Mucosa of rectum (tissue), 2 donors: ENCODE results near the gene SLC10A6.
"Not testable (repeated sequence)": the region's sequence is repeated elsewhere in the genome, so short reads cannot be mapped to it uniquely, and the experiment has no call there.

Experiments
- H3K27ac ChIP-seq, 2 donors: one replicate each; pipeline ENCODE4 v1.7.0; 2013; ENCODE audit warnings: inconsistent platforms in 2 of 2, low read depth in 2 of 2, low read length in 2 of 2
- H3K27me3 ChIP-seq, 2 donors: one replicate each; pipeline ENCODE4 v1.7.0; 2013; ENCODE audit warnings: low read length in 2 of 2; ENCODE audit not compliant: control insufficient read depth in 2 of 2, insufficient read depth in 2 of 2
- H3K36me3 ChIP-seq, 2 donors: one replicate each; pipeline ENCODE4 v1.7.0; 2013; ENCODE audit warnings: low read length in 2 of 2; ENCODE audit not compliant: control insufficient read depth in 2 of 2, insufficient read depth in 2 of 2
- H3K4me1 ChIP-seq, 2 donors: one replicate each; pipeline ENCODE4 v1.7.0; 2013; ENCODE audit warnings: low read length in 2 of 2, mild to moderate bottlenecking in 1 of 2; ENCODE audit not compliant: control insufficient read depth in 2 of 2, insufficient read depth in 2 of 2
- H3K4me3 ChIP-seq, 2 donors: one replicate each; pipeline ENCODE4 v1.7.0; 2013; ENCODE audit warnings: low read length in 2 of 2
- H3K9ac ChIP-seq, 2 donors: one replicate each; pipeline ENCODE4 v1.7.0; 2013; ENCODE audit warnings: low read length in 2 of 2, low read depth in 1 of 2, mild to moderate bottlenecking in 1 of 2
- H3K9me3 ChIP-seq, 2 donors: one replicate each; pipeline ENCODE4 v1.7.0; 2013; ENCODE audit warnings: low read length in 2 of 2; ENCODE audit not compliant: control insufficient read depth in 2 of 2
- donor health status: healthy.
- donor health status: Normal muscosa, but diverticular disease.

SLC10A6 gene

DNA sequence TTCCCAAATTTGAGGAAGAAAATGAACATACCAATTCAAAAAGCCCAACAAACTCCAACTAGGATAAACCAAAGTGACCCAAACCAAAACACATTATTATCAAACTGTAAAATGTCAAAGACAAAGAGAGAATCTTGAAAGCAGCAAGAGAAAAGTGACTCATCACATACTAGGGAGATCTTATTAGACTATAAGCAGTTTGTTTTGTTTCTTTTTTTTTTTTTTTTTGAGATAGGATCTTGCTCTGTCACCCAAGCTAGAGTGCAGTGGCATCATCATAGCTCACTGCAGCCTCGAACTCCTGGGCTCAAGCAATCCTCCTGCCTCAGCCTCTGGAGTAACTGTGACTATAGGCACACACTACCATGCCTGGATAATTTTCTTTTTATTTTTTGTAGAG lies 30.5 kb upstream of the SLC10A6 start:
- Histone ChIP-seq H3K36me3 (no peaks in the 10 kb centered on the region), H3K27me3 (no peaks in the 10 kb centered on the region), H3K4me3 (no peak overlapping the region), H3K4me1 (no peaks in the 10 kb centered on the region), H3K9me3 (no peaks in the 10 kb centered on the region), H3K27ac (no peak overlapping the region), H3K9ac (no peak overlapping the region)

DNA sequence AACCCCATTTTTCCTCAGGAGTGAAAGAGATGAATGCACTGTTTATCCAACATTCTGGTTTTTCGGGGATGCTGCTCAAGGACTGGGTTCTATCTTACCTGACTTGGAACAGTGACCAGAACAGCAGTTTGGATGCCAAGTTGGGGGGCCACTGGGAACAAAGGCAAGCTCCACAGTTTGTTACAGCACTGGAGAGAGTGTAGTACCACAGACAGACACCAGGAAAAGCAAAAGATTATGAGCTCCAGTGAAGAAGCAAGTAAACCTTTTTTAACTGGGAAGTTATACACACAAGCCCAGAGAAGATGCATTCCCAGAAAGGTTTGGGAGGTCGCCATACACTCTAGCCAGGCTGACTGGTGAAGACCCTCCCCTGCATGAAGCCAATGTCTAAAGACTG lies 29.5 kb upstream of the SLC10A6 start:
- Histone ChIP-seq H3K9me3 (no peaks in the 10 kb centered on the region), H3K9ac (no peak overlapping the region), H3K27ac (no peak overlapping the region), H3K4me1 (no peaks in the 10 kb centered on the region), H3K4me3 (no peak overlapping the region), H3K27me3 (no peaks in the 10 kb centered on the region), H3K36me3 (no peaks in the 10 kb centered on the region)

DNA sequence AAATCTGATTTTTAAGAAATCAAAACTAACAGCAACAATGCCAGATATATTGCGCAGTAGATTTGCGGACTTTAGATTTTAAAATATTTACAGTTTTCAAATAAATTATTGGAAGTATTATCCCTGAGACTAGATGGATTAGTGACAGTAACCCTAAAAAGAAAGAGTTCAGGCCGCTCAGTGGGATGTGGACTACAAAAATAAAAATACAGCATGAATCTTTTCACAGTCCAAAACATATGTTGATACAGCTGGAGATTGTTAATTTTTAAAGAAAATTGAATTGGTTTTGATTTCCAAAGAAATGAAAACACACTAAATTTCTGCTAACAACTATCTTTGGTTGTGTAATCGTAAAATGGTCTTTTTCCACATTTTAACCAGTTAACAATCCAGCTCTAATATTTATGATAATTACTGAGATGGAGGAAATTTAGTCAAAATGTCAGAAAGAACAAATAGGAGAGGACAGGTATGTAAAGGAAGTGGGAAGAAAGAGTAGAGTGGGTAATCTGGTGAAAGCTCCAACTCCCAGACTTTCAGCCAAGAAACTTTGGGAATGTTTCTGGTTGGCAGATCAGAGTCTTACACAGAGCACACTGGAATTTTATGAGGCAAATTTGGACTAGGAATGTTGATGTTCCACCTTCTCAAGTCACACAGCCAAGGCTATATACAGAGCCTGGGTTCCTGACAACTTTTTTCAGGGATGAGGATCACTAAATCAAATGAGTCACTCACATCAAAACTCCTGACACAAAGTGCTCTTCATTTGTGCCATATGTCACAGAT lies 27.9 kb upstream of the SLC10A6 start:
- Histone ChIP-seq H3K4me3 (no peak overlapping the region), H3K9ac (no peak overlapping the region), H3K36me3 (no peaks in the 10 kb centered on the region), H3K27ac (no peak overlapping the region), H3K4me1 (no peaks in the 10 kb centered on the region), H3K27me3 (no peaks in the 10 kb centered on the region), H3K9me3 (no peaks in the 10 kb centered on the region)

DNA sequence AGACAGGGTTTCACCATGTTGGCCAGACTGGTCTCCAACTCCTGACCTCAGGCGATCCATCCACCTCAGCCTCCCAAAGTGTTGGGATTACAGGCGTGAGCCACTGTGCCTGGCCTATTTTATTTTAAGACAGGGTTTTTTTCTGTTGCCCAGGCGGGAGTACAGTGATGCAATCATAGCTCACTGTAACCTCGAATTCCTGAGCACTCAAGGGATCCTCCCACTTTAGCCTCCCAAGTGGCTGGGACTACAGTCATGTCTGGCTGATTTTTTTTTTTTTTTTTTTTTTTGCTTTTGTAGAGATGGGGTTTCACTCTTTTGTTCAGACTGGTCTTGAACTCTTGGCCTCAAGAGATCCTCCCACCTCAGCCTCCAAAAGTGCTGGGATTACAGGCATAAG lies 26.3 kb upstream of the SLC10A6 start:
- not testable (repeated sequence) for H3K9me3 ChIP-seq, H3K27ac ChIP-seq, H3K27me3 ChIP-seq, H3K36me3 ChIP-seq, H3K4me1 ChIP-seq, H3K4me3 ChIP-seq, H3K9ac ChIP-seq

DNA sequence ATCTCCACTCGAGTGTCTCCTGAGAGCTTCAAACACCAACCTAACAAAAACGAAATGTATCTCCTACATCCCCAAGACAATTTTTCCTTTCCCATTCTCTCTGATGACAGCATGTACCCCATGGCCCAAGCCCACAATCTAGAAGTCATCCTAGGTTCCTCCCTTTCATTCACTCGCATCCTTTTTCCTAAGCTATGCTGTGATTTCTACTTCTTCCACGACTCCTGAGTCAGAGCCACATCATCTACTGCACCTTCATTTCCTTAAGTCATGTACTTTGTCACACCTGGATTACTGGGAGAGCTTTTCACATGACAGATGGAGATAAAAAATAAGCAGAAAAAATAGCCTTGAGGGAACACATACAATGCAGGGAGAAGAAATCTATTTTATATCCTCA lies 23.0 kb upstream of the SLC10A6 start:
- no peak overlapping the region for H3K9ac ChIP-seq
- no peaks in the 10 kb centered on the region for H3K9me3 ChIP-seq
- no peaks in the 10 kb centered on the region for H3K4me1 ChIP-seq
- no peak overlapping the region for H3K4me3 ChIP-seq
- H3K36me3 ChIP-seq: no peaks in the 10 kb centered on the region
- no peak overlapping the region for H3K27ac ChIP-seq
- no peaks in the 10 kb centered on the region for H3K27me3 ChIP-seq

DNA sequence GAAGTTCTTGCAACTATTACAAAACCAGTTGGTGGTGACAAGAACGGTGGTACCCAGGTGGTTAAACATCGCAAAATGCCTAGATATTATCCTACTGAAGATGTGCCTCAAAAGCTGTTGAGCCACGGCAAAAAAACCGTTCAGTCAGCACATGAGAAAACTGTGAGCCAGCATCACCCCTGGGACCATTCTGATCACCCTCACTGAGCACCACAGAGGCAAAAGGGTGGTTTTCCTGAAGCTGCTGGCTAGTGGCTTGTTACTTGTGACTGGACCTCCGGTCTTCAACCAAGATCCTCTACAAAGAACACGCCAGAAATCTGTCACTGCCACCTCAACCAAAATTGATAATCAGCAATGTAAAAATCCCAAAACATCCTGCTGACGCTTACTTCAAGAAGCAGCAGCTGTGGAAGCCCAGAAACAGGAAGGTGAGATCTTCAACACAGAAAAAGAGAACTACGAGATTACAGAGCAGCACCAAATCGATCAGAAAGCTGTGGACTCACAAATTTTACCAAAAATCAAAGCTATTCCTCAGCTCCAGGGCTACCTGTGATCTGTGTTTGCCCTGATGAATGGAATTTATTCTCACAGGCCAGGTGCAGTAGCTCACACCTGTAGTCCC lies 21.4 kb upstream of the SLC10A6 start:
- no peak overlapping the region for H3K4me3 ChIP-seq
- no peak overlapping the region for H3K27ac ChIP-seq
- H3K9ac ChIP-seq: no peak overlapping the region
- H3K9me3 ChIP-seq: no peaks in the 10 kb centered on the region
- H3K27me3 ChIP-seq: no peaks in the 10 kb centered on the region
- no peaks in the 10 kb centered on the region for H3K36me3 ChIP-seq
- H3K4me1 ChIP-seq: no peaks in the 10 kb centered on the region

DNA sequence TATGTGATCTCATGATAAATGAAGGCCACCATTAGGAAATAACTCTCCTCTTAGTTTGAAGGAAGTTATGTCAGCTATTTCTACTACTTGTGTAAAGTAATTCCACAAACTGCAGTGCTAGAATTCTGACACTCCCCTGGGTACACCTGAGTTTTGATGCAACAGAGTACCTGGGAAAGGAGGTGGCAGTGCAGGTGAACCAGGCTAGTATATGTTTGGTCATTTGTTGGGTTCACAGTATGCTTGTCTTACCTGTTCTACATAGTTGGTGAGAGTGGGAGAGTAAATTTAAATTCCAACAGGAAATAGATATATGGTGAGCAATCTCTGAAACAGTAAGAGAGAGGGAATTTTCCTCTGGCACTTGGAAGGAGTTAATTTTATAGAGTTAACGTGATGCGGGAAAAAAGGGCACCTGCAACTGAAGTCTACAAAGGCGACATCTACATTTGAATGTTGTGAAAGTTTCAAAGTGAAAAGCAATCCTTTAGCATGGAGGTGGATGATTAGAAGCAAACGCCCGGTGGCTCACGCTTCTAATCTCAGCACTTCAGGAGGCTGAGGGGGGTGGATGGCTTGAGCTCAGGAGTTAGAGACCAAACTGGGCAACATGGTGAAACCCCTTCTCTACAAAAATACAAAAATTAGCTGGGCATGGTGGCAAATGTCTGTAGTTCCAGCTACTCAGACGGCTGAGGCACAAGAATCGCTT lies 8.3 kb upstream of the SLC10A6 start:
- Histone ChIP-seq H3K36me3 (no peaks in the 10 kb centered on the region), H3K27ac (no peak overlapping the region), H3K9me3 (no peaks in the 10 kb centered on the region), H3K4me3 (no peak overlapping the region), H3K4me1 (no peaks in the 10 kb centered on the region), H3K27me3 (no peaks in the 10 kb centered on the region), H3K9ac (no peak overlapping the region)

DNA sequence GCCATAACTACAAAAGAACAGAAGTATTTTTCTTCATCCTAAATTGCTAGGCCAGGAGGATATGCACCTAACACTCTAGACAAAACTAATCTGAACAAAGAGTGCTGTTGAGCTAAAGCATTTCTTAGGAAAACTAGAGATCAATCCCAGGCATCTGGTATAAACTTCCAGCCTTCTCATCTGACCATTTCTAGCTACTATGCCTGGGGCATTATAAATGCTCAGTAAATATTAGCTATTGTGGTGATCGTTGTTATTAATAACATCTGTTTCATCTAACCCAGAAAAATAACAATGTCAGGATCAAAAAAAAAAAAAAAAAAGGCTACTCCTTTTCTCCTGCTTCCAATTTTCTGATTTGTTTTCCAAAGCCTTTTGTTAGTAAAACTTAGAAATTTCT lies 7.7 kb upstream of the SLC10A6 start:
- Histone ChIP-seq H3K4me3 (no peak overlapping the region), H3K27ac (no peak overlapping the region), H3K9ac (no peak overlapping the region), H3K9me3 (no peaks in the 10 kb centered on the region), H3K27me3 (no peaks in the 10 kb centered on the region), H3K4me1 (no peaks in the 10 kb centered on the region), H3K36me3 (no peaks in the 10 kb centered on the region)

DNA sequence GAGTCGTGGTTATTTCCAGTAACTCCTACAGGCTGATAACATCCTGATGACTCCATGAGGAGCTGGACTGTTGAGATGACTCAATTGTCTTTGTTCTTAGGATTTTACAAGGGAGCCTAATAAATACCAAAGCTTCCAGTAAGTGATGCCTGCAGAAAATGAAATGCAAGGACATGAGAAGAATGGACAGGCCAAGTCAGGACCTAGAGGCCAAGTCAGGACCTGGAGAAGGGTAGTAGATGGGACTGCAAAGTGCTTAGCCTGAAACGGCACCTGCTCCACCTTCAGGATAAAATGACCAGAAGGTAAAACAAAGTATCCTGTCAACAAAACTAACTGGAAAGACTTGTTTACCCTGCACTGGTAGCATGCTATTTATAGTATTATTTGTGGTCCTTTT lies 6.4 kb upstream of the SLC10A6 start:
- H3K4me1 ChIP-seq: no peaks in the 10 kb centered on the region
- H3K4me3 ChIP-seq: no peak overlapping the region
- H3K27me3 ChIP-seq: no peaks in the 10 kb centered on the region
- no peak overlapping the region for H3K27ac ChIP-seq
- H3K9ac ChIP-seq: no peak overlapping the region
- H3K36me3 ChIP-seq: no peaks in the 10 kb centered on the region
- H3K9me3 ChIP-seq: no peaks in the 10 kb centered on the region

DNA sequence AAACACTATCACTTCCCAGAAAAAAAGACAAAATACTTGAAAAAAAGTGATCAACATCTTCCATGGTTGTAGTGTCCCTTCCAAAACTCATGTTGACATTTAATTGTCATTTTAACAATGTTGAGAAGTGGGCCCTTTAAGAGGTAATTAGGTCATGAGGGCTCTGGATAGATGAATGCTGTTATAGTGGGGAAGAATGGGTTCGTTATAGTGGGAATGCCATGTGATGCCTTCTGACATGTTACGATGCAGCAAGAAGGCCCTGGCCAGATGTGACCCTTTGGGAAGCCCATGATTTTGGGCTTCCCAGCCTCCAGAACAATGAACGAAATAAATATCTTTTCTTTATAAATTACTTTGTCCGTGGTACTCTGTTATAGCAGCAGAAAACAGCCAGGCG lies 4.0 kb upstream of the SLC10A6 start:
- Histone ChIP-seq H3K27ac (no peak overlapping the region), H3K36me3 (no peaks in the 10 kb centered on the region), H3K9me3 (no peaks in the 10 kb centered on the region), H3K9ac (no peak overlapping the region), H3K4me3 (no peak overlapping the region), H3K27me3 (no peaks in the 10 kb centered on the region), H3K4me1 (no peaks in the 10 kb centered on the region)
